Measurements from ENCODE around the gene SLC1A3.
A peak's percentile ranks its signal among the peaks of the same experiment; 100 is the strongest.

The SLC1A3 gene

GRCh38 chr5:36717131-36717695 is 110.8 kb downstream of the SLC1A3 start:
- DNase-seq (ENCODE audit: low spot score): no peak

DNA sequence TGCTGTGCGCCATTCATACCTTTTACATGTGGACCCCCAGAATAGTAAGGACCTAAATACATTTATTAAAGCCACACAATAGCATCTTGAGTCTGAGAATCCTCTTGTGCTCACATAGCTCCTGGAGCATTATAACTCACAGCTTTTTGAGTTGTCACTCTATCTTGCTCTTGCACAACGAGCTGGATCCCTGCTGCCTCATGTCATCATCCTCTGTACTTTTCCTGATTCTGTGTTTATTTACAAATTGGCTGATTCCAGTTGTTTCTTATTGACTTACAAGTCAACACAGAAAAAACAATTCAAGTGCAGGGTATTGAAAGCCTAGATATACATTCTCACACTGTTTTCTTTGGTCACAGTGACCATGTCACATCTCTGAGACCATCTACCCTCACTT is 112.9 kb downstream of the SLC1A3 start:
- no peak for DNase-seq (ENCODE audit: low spot score)

- DNase-seq (ENCODE audit: low spot score): no peak
Observed at GRCh38 chr5:36720688-36721087, 114.3 kb downstream of the SLC1A3 start.

- DNase-seq (ENCODE audit: low spot score): no peak
Observed at GRCh38 chr5:36721664-36722235, 115.3 kb downstream of the SLC1A3 start.

GRCh38 chr5:36722900-36723299 is 116.5 kb downstream of the SLC1A3 start:
- DNase-seq (ENCODE audit: low spot score): no peak

- no peak for DNase-seq (ENCODE audit: low spot score)
Observed at GRCh38 chr5:36723912-36724311, 117.5 kb downstream of the SLC1A3 start.

DNA sequence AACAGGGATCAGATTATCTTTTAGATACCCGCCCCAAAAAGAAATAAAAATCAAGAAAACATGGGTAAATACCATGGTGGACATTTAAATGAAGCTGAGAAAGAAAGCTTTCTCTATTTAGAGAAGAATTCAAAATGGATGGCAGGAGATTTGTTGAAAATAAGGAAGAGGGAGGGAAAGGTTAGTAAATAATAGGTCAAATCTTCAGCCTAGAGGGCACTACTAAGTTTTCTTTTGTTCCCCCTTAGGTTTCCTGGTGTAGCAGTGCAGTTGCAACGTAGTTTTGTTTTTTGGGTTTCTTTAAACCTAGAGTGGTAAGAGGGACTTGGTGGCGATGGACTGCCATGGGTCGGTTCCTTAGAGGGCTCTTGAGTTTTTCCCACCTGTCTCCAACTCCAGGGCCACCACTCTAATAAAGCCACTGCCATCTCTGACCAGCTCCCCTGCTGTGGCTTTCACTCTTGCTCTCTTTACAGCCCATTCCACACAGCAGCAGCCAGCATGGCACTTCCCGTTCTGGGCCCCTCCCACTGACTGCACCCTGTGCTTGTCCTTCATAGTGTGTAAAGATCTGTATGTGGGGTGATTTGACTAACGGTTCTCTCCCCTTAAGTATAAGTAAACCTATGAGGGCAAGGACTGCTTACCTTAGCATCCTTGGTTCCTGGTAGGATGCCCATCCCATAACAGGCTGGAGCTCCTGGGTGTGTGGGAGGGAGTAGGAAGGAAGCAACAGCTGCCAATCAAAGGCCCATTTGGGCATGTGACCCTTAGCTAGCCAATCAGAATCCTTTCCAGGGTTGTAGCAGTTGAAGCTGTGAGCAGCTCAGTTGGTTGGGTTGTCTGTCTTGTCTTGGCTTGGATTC is 118.3 kb downstream of the SLC1A3 start:
- DNase-seq (ENCODE audit: low spot score): no peak

- no peak for DNase-seq (ENCODE audit: low spot score)
Observed at GRCh38 chr5:36726317-36726716, 119.9 kb downstream of the SLC1A3 start.

GRCh38 chr5:36726767-36727166 is 120.4 kb downstream of the SLC1A3 start:
- no peak for DNase-seq (ENCODE audit: low spot score)

DNA sequence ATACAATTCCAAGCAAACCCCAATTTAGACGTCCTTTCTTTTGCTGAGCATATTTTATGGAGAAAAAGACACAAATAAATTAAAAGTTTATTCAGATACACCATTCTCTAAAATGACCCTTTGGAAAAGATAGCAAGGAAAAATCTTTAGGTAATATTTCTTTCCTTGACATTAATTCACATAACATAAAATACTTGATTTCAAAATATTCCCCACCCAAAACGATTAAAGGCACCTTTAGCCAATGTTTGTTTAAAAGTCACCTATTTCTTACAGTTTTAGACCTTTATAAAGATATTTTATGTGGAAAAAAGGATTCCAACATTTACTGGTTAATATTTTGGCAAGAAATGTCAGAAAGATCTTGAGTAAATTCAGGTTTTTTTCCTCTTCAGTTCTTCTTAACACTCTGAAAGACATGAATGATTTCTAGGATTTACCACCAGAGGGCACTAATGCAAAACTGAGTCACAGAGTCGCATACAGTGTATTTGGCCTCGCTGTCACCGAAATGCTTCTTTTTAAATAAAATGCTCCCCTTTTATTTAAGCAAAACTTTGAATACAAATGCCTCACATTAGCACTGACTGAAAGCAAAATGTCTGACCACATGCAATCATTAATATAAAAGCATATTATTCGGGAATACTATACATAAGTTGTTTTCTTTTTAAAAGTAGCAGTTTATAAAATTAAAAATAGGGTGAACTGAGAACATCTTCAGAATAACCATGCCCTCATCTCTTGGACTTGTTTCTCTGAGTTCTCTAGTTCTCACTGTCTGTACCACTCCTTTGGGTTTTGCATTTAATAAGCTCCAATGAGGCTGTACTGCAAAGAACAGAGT is 122.5 kb downstream of the SLC1A3 start:
- DNase-seq (ENCODE audit: low spot score): peak; percentile 78

GRCh38 chr5:36730537-36731216 is 124.3 kb downstream of the SLC1A3 start:
- DNase-seq (ENCODE audit: low spot score): no peak

DNA sequence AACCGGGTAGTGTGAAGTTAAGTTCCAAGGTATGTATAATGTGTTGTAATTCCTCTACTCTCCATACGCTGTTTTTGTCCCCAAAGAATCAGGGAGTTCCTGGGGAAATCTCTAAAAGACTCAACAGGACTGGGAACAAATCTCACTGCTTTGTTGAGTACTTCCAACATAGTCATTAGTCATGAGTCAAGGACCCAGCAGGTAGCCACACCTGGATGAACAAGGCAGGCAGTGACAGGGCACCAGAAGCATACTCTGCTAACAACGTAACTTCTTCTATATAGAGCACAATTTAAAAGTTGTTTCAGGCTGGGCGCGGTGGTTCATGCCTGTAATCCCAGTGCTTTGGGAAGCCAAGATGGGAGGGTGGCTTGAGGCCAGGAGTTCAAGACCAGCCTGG is 126.8 kb downstream of the SLC1A3 start:
- DNase-seq (ENCODE audit: low spot score): no peak

- peak; percentile 36 for DNase-seq (ENCODE audit: low spot score)
Observed at GRCh38 chr5:36734422-36734821, 128.0 kb downstream of the SLC1A3 start.

DNA sequence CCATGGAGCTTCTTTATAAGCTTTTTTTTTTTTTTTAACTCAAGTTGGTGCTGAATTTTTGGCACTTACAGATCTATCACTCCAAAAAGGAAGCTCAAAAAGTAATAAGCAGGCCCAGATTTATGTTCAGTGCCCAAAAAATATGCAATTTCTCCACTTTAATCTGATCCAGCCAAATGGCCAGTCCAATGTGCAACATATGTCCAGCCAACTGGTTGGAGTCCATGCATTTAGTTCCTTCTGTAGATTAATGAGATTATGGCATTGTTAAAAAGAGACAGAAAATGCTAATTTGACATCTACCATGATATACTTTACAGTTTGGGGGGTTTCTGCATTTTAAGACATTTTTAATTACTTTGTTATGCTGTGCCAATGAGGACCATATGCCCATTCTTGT is 129.5 kb downstream of the SLC1A3 start:
- no peak for DNase-seq (ENCODE audit: low spot score)
